NCI-H446 treated with DMSO at 0.1 percent for 48 hours (cell line): ENCODE data around the gene ELAC1.
"Not testable (repeated sequence)": the region's sequence is repeated elsewhere in the genome, so short reads cannot be mapped to it uniquely, and the experiment has no call there.

Experiments
- DNase-seq: peaks from one replicate; lab custom pipeline; 2025; lab: John Stamatoyannopoulos, UW

The ELAC1 gene, protein sequence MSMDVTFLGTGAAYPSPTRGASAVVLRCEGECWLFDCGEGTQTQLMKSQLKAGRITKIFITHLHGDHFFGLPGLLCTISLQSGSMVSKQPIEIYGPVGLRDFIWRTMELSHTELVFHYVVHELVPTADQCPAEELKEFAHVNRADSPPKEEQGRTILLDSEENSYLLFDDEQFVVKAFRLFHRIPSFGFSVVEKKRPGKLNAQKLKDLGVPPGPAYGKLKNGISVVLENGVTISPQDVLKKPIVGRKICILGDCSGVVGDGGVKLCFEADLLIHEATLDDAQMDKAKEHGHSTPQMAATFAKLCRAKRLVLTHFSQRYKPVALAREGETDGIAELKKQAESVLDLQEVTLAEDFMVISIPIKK

DNA sequence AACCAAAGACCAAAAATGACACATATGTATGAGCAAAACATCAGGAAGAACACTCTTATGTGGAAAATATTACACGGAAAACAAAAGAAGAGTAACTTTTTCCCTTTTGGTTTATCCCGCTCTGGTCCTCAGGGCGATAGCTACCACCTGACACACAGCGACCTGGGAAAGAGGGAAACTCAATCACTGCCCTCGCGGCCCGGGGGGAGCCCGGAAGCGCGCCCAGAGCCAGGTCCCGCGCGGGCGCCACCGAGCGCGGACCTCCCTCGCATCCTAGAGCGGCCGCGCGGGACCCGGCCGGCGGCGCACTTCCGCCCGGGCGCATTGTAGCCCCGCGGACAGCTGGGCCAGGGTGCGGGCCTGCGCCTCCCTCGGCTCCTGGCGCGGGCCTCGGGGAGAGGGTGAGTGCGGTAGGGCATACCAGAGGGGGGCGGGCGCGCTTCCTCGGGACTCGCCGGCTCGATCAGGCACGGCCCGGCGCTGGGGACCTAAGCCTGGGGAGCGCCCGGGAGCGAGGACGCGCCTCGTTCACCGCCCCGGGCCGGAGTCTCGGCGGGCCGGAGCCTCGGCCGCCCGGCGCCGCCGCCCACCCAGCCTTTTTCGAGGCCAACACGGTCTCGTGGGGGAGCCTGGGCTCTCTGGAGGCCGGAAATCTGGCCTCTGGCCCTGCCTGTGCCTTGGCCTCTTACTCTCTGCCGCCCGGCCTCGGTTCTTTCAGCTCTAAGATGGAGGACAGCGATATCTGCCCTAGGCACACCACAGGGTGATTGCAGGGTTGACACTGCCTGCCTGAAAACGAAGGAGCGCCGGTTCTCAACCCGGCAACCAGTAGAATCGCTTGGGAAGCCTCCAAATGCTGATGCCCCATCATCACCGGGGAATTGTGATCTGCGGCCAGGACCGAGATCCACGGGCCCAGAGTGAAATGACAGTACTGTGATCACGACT, at the start of gene ELAC1:
ELAC1 (plus strand) TSS at position 327 of the 948 bp plus-strand sequence. CDS start 6,365 bp downstream, outside the sequence.
- DNase-seq: peak; percentile 50

- DNase-seq: no peak
Measured at GRCh38 chr18:50918153-50918552, 49.7 kb upstream of the ELAC1 start.

- DNase-seq: no peak
Measured at GRCh38 chr18:50924372-50924771, 43.5 kb upstream of the ELAC1 start.

DNA sequence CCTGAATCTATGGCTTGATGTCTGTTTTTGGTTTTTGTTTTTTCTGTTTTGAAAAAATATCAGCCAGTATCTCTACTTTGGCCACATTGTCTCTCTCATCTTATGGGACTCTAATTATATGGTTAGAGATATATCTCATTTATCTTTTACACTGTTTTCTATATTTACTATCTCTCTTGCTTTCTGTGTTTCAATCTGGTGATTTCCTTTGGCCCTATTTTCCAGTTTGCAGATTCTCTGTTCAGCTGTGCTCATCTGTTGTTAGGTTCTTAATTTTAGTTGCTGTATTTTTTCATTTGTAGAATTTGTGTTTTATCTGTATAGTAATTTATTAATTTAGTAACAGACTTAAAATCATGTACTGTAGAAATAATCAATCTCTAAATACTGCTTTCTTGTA, 41.3 kb upstream of the ELAC1 start:
- DNase-seq: no peak

DNA sequence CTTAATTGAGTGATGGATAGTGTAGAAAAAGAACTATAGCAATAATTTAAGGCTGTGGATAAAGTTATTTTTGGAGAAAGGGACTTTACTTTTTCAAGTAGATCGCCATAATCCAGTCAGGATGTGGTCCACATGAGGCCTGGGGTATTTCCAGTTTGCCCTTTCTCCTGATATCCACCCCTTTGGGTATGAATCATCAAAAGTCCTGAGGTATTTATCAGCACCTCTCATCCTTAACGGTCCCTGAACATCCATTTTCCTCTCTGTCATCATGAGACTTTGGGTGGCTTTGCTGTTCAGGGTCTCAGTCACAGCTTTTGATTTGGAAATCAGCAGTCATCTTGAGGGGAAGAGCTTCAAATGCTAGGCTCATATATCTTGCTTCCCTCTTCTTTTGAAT, 39.3 kb upstream of the ELAC1 start:
- no peak for DNase-seq

GRCh38 chr18:50933684-50934083, 34.2 kb upstream of the ELAC1 start:
- DNase-seq: no peak

DNA sequence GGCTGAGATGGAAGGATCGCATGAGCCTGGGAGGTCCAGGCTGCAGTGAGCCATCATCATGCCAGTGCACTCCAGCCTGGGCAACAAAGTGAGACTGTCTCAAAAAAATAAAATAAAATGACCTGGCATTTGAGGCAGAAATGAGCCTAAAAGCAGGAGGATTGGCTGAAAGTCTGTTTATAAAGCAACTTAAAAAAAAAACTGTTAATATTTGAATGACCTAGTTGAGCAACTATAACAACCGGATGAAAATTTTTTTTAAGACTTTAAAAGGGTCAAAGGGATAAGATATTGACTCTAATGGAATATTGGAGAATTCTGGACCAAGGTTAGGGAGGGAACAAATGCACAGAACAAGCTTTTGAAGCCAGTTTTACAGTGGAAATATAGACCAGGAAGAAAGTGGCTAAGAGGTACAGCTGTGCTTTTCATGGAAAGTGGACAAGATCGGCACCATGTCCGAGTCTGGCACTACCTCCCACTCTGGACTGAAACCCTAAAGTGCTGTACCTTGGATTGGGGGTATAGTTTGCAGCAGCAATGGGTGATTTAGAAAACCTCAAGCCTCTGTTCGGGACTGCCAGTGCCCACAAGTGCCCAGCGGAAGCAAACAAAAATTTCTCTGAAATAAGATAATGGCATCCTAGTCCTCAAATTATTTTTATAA, 33.2 kb upstream of the ELAC1 start:
- DNase-seq: no peak

- no peak for DNase-seq
Measured at GRCh38 chr18:50935493-50936191, 32.2 kb upstream of the ELAC1 start.

- DNase-seq: no peak
Measured at GRCh38 chr18:50937183-50937582, 30.7 kb upstream of the ELAC1 start.

DNA sequence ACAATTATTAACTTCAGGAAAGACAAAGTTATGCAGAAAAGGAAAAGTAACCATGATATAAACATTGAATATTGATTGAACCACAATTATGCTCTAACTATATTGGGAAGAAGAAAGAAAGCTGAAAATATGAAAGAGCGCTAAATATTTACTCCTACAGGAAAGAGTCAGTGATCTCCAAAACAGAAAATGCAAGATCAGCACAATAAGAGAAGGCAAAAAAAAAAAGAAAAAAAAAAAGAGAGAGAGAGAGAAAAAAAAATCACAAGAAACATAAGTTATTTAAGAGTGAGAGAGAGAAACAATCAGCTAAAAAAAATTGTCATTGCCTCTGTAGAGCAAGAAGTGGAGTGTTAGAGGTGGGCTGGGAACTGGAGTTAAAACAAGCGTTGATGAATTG, 28.9 kb upstream of the ELAC1 start:
- no peak for DNase-seq

GRCh38 chr18:50944245-50944932, 23.5 kb upstream of the ELAC1 start:
- no peak for DNase-seq

DNA sequence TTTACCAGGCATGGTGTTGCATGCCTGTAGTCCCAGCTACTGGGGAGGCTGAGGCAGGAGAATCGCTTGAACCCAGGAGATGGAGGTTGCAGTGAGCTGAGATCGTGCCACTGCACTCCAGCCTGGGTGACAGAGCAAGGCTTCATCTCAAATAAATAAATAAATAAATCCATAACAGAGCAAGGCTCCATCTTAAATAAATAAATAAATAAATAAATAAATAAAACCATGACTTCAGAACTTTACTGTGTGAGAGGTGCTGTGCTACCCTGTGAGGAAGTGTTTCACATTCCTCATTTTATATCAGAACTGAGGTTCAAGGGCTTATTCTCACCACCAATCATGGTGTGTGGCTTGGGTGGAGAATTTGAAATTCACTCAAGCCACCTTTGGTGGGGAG, 21.9 kb upstream of the ELAC1 start:
- DNase-seq: not testable (repeated sequence)

DNA sequence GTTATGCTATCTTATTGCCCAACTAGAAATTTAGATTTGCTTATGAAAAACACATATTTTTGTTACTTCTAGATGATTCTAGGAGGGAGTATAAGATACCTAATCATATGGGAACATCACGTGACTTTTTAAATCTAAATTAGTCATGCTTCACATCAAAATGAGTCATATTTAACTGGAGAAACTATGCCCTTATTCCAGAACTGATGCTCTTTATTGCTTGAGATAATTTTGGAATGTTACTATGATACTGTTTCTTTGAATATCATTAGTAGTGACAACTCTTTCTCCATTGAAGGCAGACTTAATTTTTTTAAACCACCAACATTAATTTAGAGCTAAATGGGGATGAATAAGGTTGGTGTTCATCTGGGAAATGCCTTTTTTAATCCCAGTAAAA, 19.9 kb upstream of the ELAC1 start:
- no peak for DNase-seq

- no peak for DNase-seq
Measured at GRCh38 chr18:50949185-50949584, 18.7 kb upstream of the ELAC1 start.

DNA sequence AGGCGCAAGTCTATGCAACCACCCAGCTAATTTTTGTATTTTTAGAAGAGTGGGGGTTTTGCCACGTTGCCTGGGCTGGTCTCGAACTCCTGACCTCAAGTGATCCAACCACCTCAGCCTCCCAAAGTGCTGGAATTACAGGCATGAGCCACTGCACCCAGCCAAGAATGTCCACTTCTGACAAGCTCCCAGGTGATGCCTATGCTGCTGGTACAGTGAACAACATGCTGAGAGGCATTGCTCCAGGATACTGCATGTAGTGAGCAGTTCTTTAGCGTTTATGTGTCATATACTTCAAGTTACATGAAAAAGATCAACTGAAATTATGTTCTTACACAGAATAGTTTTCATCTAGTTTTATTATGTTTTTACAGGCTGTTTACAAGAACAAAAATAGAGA, 17.2 kb upstream of the ELAC1 start:
- DNase-seq: no peak

DNA sequence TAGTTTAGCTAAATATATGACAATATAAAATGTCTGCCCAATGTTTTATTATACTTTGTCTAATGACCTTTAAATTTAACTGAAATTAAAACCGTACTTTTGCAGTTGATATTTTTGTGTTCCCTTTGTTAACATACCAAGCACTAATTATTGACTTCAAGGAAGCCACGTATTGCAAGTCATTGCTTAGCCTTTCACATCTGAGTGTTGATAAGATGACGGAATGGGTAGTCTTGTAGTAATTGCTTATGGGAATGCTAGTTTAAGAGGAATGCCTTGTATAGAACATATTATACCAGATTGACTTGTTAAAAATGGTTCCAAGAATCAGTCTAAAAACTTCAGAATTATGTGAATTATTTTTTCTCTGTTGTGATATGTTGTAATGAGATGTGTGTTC, 14.0 kb upstream of the ELAC1 start:
- DNase-seq: no peak

- DNase-seq: no peak
Measured at GRCh38 chr18:50955253-50955652, 12.6 kb upstream of the ELAC1 start.

DNA sequence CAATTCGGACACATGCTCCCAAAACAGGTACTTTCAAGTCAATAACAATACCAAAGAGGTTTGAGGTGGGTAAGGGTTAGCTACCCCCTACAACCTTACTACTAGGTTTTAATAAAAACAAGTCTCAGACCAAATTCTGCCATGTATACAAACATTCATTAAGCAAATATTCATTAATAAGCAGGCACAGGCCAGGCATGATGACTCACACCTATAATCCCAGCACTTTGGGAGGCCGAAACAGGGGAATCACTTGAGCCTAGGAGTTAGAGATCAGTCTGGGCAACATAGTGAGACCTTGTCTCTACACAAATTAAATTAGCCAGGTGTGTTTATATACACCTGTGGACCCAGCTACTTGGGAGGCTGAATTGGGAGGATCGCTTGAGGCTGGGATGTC, 11.7 kb upstream of the ELAC1 start:
- DNase-seq: no peak

GRCh38 chr18:50961974-50962373, 5.9 kb upstream of the ELAC1 start:
- DNase-seq: no peak

DNA sequence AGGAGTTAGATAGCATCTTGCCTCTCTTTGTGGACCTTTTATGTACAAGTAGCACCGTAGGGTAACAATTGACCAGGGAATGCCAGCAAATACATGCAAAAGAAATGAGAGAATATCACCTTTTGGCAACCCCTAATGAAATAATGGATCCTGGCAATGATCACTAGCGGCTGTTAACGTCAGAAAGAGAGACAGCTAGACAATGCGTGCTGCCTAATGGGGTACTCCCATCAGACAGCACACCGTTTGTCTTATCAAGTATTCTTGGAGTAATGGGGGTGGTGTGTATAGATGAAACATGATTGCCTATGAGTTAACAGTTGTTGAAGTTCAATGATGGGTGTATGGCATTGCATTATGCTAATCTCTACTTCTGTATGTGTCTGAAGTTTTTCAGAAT, 1.6 kb downstream of the ELAC1 start:
- no peak for DNase-seq

GRCh38 chr18:50970006-50970405, 2.2 kb downstream of the ELAC1 start:
- no peak for DNase-seq
